GM19193 (cell line): Measurements from ENCODE around the gene SNX32.

ENCODE experiments used
- POLR2A ChIP-seq: IDR thresholded peaks from 4 replicates; pipeline ENCODE4 v1.6.1; 2011; ENCODE audit not compliant: insufficient read depth, insufficient read length; ENCODE audit errors: extremely low read depth

The SNX32 gene

DNA sequence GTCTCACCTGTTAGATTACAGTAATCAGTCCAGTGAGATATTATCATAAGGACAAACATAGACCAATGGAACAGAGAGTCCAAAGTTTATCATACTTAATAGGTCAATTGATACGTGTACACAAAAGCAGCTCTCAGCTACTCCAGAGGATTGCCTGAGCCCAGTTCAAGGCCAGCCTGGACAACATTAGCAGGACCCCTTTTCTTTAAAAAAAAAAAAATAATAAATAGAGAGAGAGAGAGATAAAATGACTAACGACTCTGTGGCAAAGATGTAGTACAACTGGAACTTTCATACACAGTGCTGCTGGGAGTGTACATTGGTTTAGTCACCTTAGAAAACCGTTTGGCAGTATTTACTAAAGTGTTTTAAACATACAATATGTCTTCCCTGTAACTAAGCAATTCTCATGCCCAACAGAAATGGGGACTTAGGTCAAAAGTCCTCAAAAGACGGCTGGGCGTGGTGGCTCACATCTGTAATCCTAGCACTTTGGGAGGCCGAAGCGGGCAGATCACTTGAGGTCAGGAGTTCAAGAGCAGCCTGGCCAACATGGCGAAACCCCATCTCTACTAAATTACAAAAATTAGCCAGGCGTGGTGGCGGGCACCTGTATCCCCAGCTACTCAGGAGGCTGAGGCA is 10.6 kb downstream of the SNX32 start:
- TF ChIP-seq POLR2A = no peak

DNA sequence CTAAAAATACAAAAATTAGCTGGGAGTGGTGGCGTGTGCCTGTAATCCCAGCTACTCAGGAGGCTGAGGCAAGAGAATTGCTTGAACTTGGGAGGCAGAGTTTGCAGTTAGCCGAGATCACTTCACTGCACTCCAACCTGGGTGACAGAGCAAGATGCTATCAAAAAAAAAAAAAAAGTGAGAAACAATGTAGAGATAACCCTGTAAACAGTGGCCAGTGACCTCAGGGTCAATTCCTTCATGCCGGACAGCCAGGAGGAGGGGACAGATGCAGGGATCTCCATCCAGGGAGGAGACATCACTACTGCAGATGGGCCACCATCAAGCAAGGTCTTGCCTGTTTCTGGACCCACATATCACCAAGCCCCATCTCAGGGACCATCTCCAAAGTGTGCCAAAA is 14.0 kb downstream of the SNX32 start:
- no peak for TF ChIP-seq POLR2A

DNA sequence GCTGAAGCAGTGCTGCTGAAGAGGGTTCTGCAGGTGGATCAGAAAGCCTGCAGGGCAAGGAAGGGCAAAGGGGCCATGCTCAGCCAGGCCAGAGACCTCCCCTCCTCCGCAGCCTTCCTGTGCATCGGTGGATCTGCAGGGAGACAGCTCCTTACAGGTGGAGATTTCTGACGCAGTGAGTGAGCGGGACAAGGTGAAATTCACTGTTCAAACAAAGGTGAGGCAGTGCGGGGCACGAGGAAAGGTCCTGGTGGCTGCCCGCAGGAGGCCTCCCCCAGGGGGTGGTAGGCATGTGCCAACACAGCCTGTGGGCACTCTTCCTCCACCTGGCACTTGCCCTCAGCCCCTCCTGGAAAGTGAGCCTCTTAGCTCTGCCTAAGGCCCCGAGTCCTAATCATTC is 15.6 kb downstream of the SNX32 start:
- no peak for TF ChIP-seq POLR2A

DNA sequence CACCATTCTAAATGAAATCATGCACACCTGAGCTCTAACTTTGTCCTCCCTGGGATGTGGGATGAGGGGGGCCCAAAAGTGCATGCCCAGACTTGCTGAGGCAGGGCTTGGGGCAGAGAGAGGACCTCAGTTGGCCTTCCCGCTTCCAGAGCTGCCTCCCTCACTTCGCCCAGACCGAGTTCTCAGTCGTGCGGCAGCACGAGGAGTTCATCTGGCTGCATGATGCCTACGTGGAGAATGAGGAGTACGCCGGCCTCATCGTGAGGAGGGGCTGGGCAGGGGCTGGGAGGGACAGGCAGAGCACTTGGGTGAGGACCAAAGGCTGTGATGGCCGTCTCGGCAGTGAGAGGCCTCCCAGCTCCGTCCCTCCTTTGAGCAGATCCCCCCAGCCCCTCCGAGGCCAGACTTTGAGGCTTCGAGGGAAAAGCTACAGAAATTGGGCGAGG is 16.0 kb downstream of the SNX32 start:
- TF ChIP-seq POLR2A = no peak

DNA sequence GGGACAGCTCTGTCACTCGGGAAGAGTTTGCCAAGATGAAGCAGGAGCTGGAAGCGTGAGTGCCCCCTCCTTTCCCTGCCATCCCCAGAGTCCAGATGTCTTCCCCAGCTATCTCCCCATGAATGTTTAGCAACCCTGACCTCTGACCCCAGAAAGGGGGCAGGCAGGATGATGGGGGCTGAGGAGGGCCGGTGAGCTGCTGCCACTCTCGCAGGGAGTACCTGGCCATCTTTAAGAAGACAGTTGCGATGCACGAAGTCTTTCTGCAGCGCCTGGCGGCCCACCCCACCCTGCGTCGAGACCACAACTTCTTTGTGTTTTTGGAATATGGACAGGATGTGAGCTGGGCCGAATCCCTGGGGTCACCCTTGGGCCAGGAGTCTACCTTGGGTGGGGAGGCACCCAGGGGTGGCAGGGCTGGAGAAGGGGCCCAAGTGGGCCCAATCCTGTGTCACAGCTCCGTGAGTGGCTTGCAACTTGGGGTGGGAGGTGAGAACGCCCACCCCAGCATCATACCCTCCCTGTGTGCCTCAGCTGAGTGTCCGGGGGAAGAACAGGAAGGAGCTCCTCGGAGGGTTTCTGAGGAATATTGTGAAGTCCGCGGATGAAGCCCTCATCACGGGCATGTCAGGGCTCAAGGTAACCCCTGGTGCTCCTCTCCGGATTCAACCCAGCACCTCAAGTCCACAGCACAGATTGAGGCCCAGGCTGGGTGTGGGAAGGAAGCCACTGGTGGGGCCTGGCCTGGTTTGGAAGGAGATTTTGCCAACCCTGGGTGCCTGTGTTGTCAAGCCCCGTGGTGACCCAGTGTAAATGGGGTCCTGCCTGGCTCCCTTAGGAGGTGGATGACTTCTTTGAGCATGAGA is 16.7 kb downstream of the SNX32 start:
- no peak for TF ChIP-seq POLR2A

DNA sequence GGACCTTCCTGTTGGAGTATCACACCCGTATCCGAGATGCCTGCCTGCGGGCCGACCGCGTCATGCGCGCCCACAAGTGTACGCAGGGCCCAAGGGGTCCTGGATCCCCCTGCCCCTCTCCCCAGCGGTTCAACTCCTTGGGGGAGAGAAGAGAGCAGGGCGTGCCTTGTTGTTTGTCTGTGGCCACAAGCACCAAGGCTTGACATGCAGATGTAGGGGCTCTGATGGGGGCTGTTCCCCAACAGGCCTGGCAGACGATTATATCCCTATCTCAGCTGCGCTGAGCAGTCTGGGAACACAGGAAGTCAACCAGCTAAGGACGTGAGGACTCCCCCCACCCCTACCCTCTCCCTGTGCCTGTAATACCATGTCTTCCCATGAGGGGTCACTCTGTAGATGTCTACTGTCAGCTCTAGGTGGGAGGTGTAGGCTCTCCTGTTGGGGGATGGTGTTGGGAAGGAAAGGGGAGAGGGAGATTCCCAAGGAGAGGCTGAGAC is 17.4 kb downstream of the SNX32 start:
- peak; percentile 31 for TF ChIP-seq POLR2A

DNA sequence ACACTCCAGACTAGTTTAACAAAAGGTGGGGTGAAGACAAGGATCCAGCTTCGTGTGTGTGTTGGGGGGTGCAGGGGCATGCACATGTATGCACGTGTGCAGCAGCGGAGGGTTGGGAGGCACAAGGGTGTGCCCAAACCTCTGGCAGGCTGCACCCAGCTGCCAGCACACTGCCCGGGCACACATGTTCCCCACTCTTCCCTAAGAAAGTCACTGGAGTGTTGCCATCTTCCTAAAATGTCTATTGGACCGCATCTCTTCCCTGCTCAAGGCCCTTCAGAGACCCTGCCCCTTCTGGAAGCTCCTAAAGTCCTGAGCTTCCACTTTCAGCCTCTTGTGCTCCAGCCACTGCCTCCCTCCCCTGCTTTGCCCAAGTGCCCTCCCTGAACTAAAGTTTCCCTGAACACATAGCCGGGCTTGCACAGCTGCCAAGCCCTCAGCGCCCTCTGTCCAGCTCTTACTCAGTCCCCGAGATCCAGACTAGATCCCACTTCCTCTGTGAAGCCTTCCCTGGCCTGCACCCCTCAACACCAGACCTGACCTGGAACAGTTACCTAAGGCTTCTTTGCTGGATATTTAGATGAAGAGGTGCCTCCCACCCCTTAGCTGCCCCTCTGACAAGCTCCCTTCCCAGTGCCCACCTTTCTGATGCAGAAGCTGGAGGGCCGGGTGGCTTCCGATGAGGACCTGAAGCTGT is 18.2 kb downstream of the SNX32 start:
- TF ChIP-seq POLR2A = peak; percentile 48

DNA sequence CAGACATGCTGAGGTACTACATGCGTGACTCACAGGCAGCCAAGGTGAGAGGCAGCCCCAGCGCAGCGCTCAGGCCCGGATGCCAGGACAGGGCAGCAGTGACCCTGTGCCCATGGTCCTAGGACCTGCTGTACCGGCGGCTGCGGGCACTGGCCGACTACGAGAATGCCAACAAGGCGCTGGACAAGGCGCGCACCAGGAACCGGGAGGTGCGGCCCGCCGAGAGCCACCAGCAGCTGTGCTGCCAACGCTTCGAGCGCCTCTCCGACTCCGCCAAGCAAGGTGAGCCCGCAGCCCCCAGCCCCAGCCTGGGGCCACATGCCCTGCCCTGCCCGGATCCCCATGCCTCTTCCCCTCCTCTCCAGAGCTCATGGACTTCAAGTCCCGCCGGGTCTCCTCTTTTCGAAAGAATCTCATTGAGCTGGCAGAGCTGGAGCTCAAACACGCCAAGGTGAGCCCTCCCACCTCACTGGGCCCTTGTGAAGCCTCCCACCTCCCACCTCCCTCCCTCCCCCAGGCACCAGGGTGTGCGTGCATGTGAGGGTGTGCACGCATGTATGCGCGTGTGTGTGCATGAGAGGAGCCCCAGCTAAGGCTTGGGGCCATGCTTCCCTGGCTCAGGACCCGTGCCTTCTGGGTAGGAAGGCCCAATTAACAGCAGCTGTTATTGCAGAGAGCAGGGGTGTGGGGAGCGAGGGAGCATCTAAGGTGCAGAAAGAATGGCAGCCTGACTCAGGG is 18.9 kb downstream of the SNX32 start:
- peak; percentile 58 for TF ChIP-seq POLR2A

DNA sequence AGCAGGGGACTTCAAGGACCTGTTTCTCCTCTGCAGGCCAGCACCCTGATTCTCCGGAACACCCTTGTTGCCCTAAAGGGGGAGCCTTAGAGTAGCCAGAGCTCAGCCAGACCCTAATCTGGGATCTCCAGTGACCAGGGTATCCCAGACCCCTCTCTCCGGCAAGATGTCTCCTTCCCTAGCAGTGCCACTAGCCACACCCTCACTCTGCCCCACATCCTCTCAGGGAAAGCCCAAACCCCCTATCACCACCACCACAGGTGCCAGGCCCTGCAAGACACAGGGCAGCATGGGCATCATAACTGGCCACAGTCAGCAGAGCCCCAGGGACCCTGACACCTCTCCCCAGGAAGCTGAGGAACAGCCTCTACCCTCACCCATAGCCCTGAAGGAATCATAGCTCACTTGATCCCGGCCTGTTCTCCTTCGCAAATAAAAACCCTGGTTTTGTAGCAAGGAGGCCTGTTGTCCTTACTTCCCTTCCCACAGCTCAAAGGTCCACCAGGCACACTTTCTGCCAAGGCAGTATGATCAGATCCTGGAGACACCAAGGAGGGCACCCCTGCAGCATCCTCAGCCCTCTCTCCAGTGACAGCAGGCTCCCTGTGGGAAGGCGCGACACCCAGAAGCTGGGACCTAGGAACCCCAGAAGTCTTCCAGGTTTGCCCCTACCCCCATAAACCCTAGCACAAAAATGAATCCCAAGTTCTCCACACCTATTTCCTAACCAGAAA is 19.6 kb downstream of the SNX32 start:
- TF ChIP-seq POLR2A = no peak

DNA sequence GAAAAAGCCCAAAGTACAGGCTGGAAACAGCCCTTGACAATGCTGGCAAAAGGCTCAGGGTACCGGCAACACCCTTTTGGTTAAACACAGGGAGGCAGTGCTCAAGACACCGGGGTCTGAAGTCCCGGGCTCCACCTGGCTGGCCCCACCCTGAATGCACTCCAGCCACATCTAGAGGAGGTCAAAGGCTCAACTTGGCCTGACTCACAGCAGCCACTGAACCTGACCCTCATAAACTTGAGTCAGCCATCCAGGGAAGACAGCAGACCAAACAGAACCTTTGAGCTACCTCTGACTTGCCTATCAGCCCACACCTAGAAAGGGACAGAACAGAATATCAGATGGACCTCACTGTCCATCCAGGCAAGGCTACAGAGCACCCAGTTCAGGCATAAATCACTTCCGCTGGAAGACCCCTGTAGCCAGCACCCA is 20.4 kb downstream of the SNX32 start:
- no peak for TF ChIP-seq POLR2A

DNA sequence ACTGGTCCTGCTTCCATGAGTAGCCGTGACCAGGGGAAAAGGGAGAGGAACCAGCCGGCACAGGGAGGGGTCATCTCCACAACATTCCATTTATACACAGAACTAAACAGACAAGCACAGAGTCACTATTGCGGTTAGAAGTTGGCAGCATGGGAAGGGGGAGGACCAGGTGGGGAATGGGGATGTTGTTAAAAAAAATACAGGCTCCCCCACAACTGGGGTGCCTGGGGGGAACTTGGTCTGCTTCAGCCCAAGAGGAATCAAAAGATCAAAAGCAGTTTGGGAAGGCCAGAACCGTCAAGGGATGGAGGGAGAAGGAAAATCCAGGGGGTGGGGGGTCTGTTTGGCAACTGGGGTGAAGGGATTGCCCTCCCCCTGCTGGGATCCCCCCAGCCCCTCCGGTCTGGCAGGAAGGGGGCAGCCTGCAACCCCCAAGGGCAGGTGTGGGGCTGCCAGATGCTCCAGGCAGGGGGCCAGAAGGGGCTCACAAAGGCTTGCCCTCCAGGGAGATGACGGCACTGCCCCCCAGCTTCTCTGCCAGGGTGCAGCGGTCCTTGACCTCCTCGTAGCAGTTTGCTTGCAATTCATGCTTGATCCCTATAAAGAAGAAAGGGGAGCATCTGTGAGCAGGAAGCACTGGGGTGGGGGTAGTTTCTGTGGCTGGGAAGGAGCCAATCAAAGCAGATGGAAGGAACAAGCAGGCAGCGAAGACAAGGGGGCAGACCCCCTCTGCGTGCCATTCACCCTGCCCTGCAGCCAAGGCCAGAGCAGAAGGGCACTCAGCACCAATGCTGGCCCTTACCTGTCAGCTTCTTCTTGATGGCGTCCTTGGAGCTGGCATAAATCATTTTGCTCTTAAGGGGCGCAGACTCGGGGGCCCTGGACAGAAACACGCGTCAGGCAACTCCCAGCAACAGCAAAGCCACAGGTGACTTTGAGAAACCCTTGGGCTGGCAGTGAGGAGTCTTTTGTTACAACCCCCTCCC is 21.4 kb downstream of the SNX32 start:
- no peak for TF ChIP-seq POLR2A

DNA sequence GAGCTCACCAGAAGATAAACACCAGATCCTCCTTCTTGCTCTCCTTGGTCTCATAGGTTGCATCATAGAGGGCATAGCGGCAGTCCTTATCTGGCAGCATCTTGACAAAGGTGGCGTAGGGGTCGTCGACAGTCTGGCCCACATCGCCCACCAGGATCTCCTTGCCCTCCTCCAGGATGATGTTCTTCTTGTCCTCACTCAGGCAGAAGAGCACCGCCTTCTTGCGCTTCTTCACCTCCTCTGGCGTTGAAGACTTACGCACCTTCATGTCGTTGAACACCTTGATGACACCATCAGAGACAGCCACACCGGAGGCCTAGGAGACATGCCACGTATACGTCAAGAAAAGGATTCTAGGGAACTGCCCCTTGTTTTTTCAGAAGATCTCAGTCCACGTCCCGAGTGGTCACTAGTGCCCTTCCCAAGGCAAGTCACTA is 22.2 kb downstream of the SNX32 start:
- peak; percentile 10 for TF ChIP-seq POLR2A

DNA sequence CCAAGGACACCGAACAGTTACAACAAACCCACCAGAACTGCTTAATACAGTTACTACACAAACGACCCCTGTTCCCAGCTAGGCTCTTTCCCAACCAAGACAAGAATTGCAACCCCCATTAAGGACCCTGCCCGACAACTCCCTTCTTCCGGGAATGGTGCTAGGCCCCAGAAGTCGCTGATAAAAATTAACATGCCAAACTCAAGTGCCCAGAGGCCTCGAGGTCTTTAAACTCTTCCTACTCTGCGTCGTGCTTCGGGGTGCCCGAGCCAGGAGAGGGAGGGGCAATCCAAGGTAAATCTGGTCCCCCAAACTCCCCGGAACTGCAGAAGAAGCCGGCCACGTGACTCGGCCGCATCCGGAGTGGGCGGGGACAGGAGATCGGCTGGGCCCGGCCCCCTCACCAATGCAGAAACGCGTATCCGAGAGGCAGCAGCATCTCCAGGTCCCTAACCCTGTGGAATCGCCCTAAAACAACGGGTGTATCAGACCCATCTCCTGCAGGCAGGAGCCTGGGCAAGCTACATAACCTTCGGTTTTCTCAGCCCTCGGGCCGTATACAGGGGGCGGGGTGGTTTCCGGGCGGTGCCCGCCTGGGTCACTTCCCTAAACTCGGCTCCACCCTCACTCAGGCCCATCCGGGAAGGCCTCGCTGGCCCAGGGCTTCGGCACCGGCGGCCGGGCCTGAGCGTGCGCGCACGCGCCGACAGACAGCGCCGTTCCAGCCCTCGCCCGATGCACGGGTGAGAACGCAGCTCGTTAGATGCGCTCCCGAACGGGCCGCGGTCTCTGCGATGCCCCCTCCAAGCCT is 23.1 kb downstream of the SNX32 start:
- peak; percentile 58 for TF ChIP-seq POLR2A

DNA sequence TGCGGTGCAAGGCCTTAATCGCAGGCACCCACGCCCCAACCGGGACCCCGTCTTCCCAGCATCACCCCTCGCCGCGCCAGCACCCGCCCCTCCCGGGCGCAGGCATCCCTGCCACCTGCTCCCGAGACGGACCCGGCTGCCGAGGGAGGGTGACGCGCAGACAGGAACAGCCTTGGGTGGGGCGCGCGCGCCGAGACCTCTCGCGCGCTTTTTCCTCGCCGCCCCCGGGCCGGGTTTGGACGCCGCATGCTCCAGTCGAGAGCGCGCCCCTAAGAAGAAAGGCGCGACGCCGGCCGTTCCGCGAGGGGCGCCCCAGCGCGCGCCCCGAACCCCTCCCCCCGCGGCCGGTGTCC is 23.7 kb downstream of the SNX32 start:
- TF ChIP-seq POLR2A = no peak
